ENCODE data around the gene CCDC138. TPM values are rescaled to one million over a fixed set of nuclear protein-coding genes. Genes with fewer than 3 reads are reported as not detected.

CCDC138 gene
- total and polyA plus RNA-seq, 7 experiments from 2014 or later: 2.7 to 10.5 (median 7.3) TPM

DNA sequence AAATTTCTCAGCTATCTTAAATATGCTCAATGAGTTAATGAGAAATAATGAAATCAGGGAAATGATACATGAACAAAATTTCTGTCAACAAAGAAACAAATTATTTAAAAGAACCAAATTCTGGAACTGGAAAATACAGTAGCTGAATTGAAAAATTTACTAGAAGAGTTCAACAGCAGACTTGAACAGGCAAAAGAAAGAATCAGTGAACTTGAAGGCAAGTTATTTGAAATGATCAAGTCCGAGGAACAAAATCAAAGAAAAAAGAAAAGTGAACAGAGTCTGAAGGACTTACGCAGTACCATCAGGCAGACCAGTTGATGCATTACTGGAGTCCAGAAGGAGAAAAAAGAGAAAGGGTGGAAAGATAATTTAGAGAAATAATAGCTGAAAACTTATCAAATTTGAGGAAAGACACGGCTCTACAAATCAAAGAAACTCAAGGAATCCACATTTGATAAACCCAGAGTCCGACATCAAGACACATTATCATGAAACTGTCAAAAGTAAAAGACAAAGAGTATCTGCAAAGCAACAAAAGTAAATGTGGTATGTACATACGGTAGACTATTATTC lies 83.6 kb downstream of the CCDC138 start:
- no peak for DNase-seq
- H3K27me3 ChIP-seq (ENCODE audit: control insufficient read depth in 2 of 2, insufficient read depth in 2 of 2, low read length in 2 of 2): no peaks in the 10 kb centered on the region
- H3K4me3 ChIP-seq (ENCODE audit: low read length): no peak overlapping the region
- Mint-ChIP-seq H3K27ac (no peak overlapping the region), H3K4me3 (no peak overlapping the region), H3K36me3 (peaks cover 23 to 54% (median 49%) of the 10 kb centered on the region in 5 donors), H3K27me3 (no peaks in the 10 kb centered on the region), H3K4me1 (peaks cover 0 to 5% (median 0%) of the 10 kb centered on the region in 7 donors), H3K9me3 (peaks cover 11 to 28% (median 20%) of the 10 kb centered on the region in 11 donors)
- ChIA-PET POLR2A (no interaction called here), CTCF (no interaction called here)
- no peaks in the 10 kb centered on the region for H3K36me3 ChIP-seq (ENCODE audit: control insufficient read depth in 2 of 3, insufficient read depth in 3 of 3, low read length in 3 of 3)
- H3K27ac ChIP-seq (ENCODE audit: low read depth, low read length): no peak overlapping the region
- no peaks in the 10 kb centered on the region for H3K4me1 ChIP-seq (ENCODE audit: control insufficient read depth in 2 of 2, insufficient read depth in 2 of 2, low read length in 2 of 2)
- ATAC-seq: no peak
- intact Hi-C loops (cut with micrococcal nuclease): no loop called here
- H3K9me3 ChIP-seq (ENCODE audit: control insufficient read depth in 2 of 3, low read length in 3 of 3): peaks cover 0 to 14% (median 7%) of the 10 kb centered on the region in 3 experiments

GRCh38 chr2:108877506-108877905 lies 90.9 kb downstream of the CCDC138 start:
- H3K9me3 Mint-ChIP-seq: peaks cover 5 to 42% (median 18%) of the 10 kb centered on the region in 11 donors
- Histone ChIP-seq H3K9me3 (ENCODE audit: control insufficient read depth in 2 of 3, low read length in 3 of 3) (peaks cover 0 to 12% (median 3%) of the 10 kb centered on the region in 3 experiments), H3K27ac (ENCODE audit: low read depth, low read length) (no peak overlapping the region), H3K4me3 (ENCODE audit: low read length) (no peak overlapping the region), H3K36me3 (ENCODE audit: control insufficient read depth in 2 of 3, insufficient read depth in 3 of 3, low read length in 3 of 3) (no peaks in the 10 kb centered on the region), H3K27me3 (ENCODE audit: control insufficient read depth in 2 of 2, insufficient read depth in 2 of 2, low read length in 2 of 2) (no peaks in the 10 kb centered on the region), H3K4me1 (ENCODE audit: control insufficient read depth in 2 of 2, insufficient read depth in 2 of 2, low read length in 2 of 2) (no peaks in the 10 kb centered on the region)
- no peaks in the 10 kb centered on the region for H3K27me3 Mint-ChIP-seq
- ATAC-seq (no peak), DNase-seq (no peak)
- POLR2A ChIA-PET: no interaction called here
- H3K4me3 Mint-ChIP-seq: no peak overlapping the region
- H3K27ac Mint-ChIP-seq: no peak overlapping the region
- no peaks in the 10 kb centered on the region for H3K4me1 Mint-ChIP-seq
- CTCF ChIA-PET: no interaction called here
- peaks cover 8 to 35% (median 16%) of the 10 kb centered on the region in 5 donors for H3K36me3 Mint-ChIP-seq
- intact Hi-C loops (cut with micrococcal nuclease): no loop called here

DNA sequence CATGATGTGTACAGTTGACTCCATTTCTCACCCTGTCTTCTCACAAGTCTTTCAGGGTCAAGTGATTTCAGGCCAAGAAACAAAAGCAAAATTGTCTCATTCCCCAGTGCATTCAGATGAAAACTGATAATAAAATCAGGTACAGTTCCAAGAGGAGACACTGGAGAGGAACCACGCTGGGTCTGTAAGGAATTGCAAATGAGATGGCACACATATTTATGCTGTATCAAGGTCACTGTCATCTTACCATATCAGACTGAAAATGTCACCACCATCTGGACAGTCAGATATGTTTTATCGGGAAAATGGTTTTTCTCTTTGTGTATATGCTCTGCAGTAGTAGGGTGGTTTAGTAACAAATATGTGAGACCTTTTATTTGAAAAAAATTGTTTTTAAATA lies 91.7 kb downstream of the CCDC138 start:
- ChIA-PET CTCF (no interaction called here), POLR2A (no interaction called here)
- Mint-ChIP-seq H3K27me3 (no peaks in the 10 kb centered on the region), H3K27ac (no peak overlapping the region), H3K9me3 (peaks cover 8 to 49% (median 23%) of the 10 kb centered on the region in 11 donors), H3K4me3 (no peak overlapping the region), H3K4me1 (no peaks in the 10 kb centered on the region), H3K36me3 (peaks cover 12 to 35% (median 16%) of the 10 kb centered on the region in 5 donors)
- H3K4me3 ChIP-seq (ENCODE audit: low read length): no peak overlapping the region
- DNase-seq (no peak), ATAC-seq (no peak)
- H3K27me3 ChIP-seq (ENCODE audit: control insufficient read depth in 2 of 2, insufficient read depth in 2 of 2, low read length in 2 of 2): no peaks in the 10 kb centered on the region
- H3K9me3 ChIP-seq (ENCODE audit: control insufficient read depth in 2 of 3, low read length in 3 of 3): peaks cover 0 to 19% (median 3%) of the 10 kb centered on the region in 3 experiments
- H3K4me1 ChIP-seq (ENCODE audit: control insufficient read depth in 2 of 2, insufficient read depth in 2 of 2, low read length in 2 of 2): no peaks in the 10 kb centered on the region
- intact Hi-C loops (cut with micrococcal nuclease): no loop called here
- H3K27ac ChIP-seq (ENCODE audit: low read depth, low read length): no peak overlapping the region
- H3K36me3 ChIP-seq (ENCODE audit: control insufficient read depth in 2 of 3, insufficient read depth in 3 of 3, low read length in 3 of 3): no peaks in the 10 kb centered on the region

GRCh38 chr2:108884619-108885018 lies 98.0 kb downstream of the CCDC138 start:
- Histone ChIP-seq H3K36me3 (ENCODE audit: control insufficient read depth in 2 of 3, insufficient read depth in 3 of 3, low read length in 3 of 3) (no peaks in the 10 kb centered on the region), H3K4me3 (ENCODE audit: low read length) (no peak overlapping the region), H3K9me3 (ENCODE audit: control insufficient read depth in 2 of 3, low read length in 3 of 3) (peaks cover 0 to 47% (median 4%) of the 10 kb centered on the region in 3 experiments), H3K27ac (ENCODE audit: low read depth, low read length) (no peak overlapping the region), H3K27me3 (ENCODE audit: control insufficient read depth in 2 of 2, insufficient read depth in 2 of 2, low read length in 2 of 2) (no peaks in the 10 kb centered on the region), H3K4me1 (ENCODE audit: control insufficient read depth in 2 of 2, insufficient read depth in 2 of 2, low read length in 2 of 2) (no peaks in the 10 kb centered on the region)
- DNase-seq (no peak), ATAC-seq (no peak)
- Mint-ChIP-seq H3K4me1 (no peaks in the 10 kb centered on the region), H3K36me3 (peaks cover 5 to 35% (median 12%) of the 10 kb centered on the region in 5 donors), H3K4me3 (no peak overlapping the region), H3K27ac (no peak overlapping the region), H3K9me3 (peaks cover 13 to 100% (median 57%) of the 10 kb centered on the region in 11 donors), H3K27me3 (peaks cover 0 to 3% (median 0%) of the 10 kb centered on the region in 5 donors)
- CTCF ChIA-PET: interaction anchor here (0.6 kb wide), 1 partner anchor 17 kb away, joined by 5 read pairs; no protein-coding TSS in a partner anchor
- POLR2A ChIA-PET: no interaction called here
- intact Hi-C loops (cut with micrococcal nuclease): no loop called here

- Mint-ChIP-seq H3K4me1 (no peaks in the 10 kb centered on the region), H3K9me3 (peaks cover 19 to 100% (median 65%) of the 10 kb centered on the region in 11 donors), H3K27ac (no peak overlapping the region), H3K36me3 (peaks cover 15 to 63% (median 40%) of the 10 kb centered on the region in 5 donors), H3K27me3 (peaks cover 0 to 3% (median 0%) of the 10 kb centered on the region in 5 donors), H3K4me3 (no peak overlapping the region)
- Histone ChIP-seq H3K9me3 (ENCODE audit: control insufficient read depth in 2 of 3, low read length in 3 of 3) (peaks cover 0 to 68% (median 18%) of the 10 kb centered on the region in 3 experiments), H3K27ac (ENCODE audit: low read depth, low read length) (no peak overlapping the region), H3K27me3 (ENCODE audit: control insufficient read depth in 2 of 2, insufficient read depth in 2 of 2, low read length in 2 of 2) (no peaks in the 10 kb centered on the region), H3K4me3 (ENCODE audit: low read length) (no peak overlapping the region), H3K4me1 (ENCODE audit: control insufficient read depth in 2 of 2, insufficient read depth in 2 of 2, low read length in 2 of 2) (no peaks in the 10 kb centered on the region), H3K36me3 (ENCODE audit: control insufficient read depth in 2 of 3, insufficient read depth in 3 of 3, low read length in 3 of 3) (peaks cover 0 to 33% (median 7%) of the 10 kb centered on the region in 3 experiments)
- CTCF ChIA-PET: no interaction called here
- intact Hi-C loops (cut with micrococcal nuclease): no loop called here
- POLR2A ChIA-PET: no interaction called here
- DNase-seq: no peak
- no peak for ATAC-seq
Measured at GRCh38 chr2:108889907-108890306, 103.3 kb downstream of the CCDC138 start.

- Mint-ChIP-seq H3K4me1 (no peaks in the 10 kb centered on the region), H3K27ac (no peak overlapping the region), H3K27me3 (peaks cover 0 to under 1% (median 0%) of the 10 kb centered on the region in 5 donors), H3K9me3 (peaks cover 13 to 85% (median 54%) of the 10 kb centered on the region in 11 donors), H3K36me3 (peaks cover 16 to 89% (median 70%) of the 10 kb centered on the region in 5 donors), H3K4me3 (no peak overlapping the region)
- H3K4me3 ChIP-seq (ENCODE audit: low read length): no peak overlapping the region
- no peak for DNase-seq
- peaks cover 0 to 66% (median 20%) of the 10 kb centered on the region in 3 experiments for H3K36me3 ChIP-seq (ENCODE audit: control insufficient read depth in 2 of 3, insufficient read depth in 3 of 3, low read length in 3 of 3)
- POLR2A ChIA-PET: no interaction called here
- H3K4me1 ChIP-seq (ENCODE audit: control insufficient read depth in 2 of 2, insufficient read depth in 2 of 2, low read length in 2 of 2): no peaks in the 10 kb centered on the region
- no peaks in the 10 kb centered on the region for H3K27me3 ChIP-seq (ENCODE audit: control insufficient read depth in 2 of 2, insufficient read depth in 2 of 2, low read length in 2 of 2)
- ATAC-seq: no peak
- no peak overlapping the region for H3K27ac ChIP-seq (ENCODE audit: low read depth, low read length)
- peaks cover 0 to 55% (median 18%) of the 10 kb centered on the region in 3 experiments for H3K9me3 ChIP-seq (ENCODE audit: control insufficient read depth in 2 of 3, low read length in 3 of 3)
- intact Hi-C loops (cut with micrococcal nuclease): no loop called here
- CTCF ChIA-PET: no interaction called here
Measured at GRCh38 chr2:108893277-108893676, 106.7 kb downstream of the CCDC138 start.

- DNase-seq (no peak), ATAC-seq (no peak)
- no peaks in the 10 kb centered on the region for H3K4me1 ChIP-seq (ENCODE audit: control insufficient read depth in 2 of 2, insufficient read depth in 2 of 2, low read length in 2 of 2)
- peaks cover 0 to 43% (median 15%) of the 10 kb centered on the region in 3 experiments for H3K9me3 ChIP-seq (ENCODE audit: control insufficient read depth in 2 of 3, low read length in 3 of 3)
- peaks cover 0 to 73% (median 20%) of the 10 kb centered on the region in 3 experiments for H3K36me3 ChIP-seq (ENCODE audit: control insufficient read depth in 2 of 3, insufficient read depth in 3 of 3, low read length in 3 of 3)
- no peaks in the 10 kb centered on the region for H3K4me1 Mint-ChIP-seq
- intact Hi-C loops (cut with micrococcal nuclease): no loop called here
- H3K27ac ChIP-seq (ENCODE audit: low read depth, low read length): no peak overlapping the region
- CTCF ChIA-PET: interaction anchor here (0.9 kb wide), 1 partner anchor 12 kb away, joined by 3 read pairs; no protein-coding TSS in a partner anchor
- H3K27me3 Mint-ChIP-seq: no peaks in the 10 kb centered on the region
- H3K9me3 Mint-ChIP-seq: peaks cover 12 to 85% (median 47%) of the 10 kb centered on the region in 11 donors
- POLR2A ChIA-PET: interaction anchor here (0.6 kb wide), 1 partner anchor 68 kb away, joined by 4 read pairs; no protein-coding TSS in a partner anchor
- peaks cover 10 to 89% (median 85%) of the 10 kb centered on the region in 5 donors for H3K36me3 Mint-ChIP-seq
- H3K4me3 ChIP-seq (ENCODE audit: low read length): no peak overlapping the region
- H3K27me3 ChIP-seq (ENCODE audit: control insufficient read depth in 2 of 2, insufficient read depth in 2 of 2, low read length in 2 of 2): no peaks in the 10 kb centered on the region
- H3K27ac Mint-ChIP-seq: no peak overlapping the region
- no peak overlapping the region for H3K4me3 Mint-ChIP-seq
Measured at GRCh38 chr2:108894766-108895165, 108.2 kb downstream of the CCDC138 start.
